GM18873 (cell line): ENCODE results near the gene SPP2.

Experiments used
- ATAC-seq: cut with Tn5 transposase; IDR thresholded peaks from one replicate; pipeline ENCODE4 v1.9.1; 2021; ENCODE audit warnings: mild to moderate bottlenecking, moderate library complexity, moderate number of reproducible peaks; ENCODE audit not compliant: unreplicated experiment, low FRiP score

SPP2 gene

DNA sequence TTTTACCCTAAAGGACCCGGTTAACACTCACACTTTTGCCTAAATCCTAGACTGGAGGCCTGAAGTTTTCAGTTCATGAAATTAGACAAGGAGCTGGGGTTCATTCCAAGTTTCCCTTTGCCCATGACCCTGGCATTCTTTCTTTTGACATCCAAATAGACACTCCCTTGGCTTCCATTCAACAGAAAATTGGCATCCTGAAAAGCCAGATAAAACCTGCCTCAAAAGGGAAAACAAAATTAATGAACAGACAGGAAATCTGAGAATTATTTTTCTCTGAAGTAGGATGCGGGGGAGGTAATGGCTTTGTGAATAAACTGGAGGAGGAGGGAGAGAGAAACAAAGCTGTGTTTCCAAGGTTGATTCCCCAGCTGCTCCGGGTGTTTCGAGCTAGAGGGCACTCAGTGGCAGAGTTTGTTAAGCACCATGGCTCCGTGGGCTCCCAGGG, 41.0 kb downstream of the SPP2 start:
- no peak for ATAC-seq

DNA sequence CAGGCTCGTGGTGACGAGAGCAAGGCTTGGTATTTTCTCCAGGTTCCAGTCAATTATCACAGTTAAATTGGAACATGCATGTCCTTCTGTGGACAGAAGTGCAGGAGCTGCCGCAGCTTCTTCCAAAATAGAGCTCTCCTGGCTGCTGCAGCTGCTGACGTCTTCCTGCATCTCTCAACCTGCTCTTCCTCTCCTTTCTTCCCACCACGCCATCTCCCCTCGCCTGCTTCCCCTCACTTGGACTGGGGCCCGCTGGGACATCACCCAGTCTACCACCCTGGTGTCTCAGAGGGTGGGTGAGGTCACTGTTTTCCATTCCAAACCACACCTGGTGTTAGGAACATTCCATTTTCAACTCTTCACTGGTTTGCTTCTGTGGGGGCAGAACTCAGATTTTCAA, 41.4 kb downstream of the SPP2 start:
- no peak for ATAC-seq

DNA sequence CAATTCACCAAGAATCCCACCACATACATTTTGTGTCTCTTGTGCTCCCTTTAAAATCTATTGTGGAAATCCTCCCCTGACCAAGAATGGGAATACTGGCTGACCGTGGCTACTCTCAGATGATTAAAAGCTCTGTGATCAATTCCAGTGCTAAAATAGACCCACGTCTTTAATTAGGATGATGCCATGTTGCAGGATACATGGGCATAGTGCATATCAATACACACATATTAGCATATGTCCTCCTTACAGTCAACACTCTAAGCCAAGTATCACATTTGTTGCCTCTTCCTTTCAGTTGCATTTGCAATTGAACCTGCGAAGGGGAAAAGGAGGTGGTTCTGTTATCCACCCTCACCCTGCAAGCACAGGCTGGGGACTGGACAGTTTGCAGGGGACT, 41.8 kb downstream of the SPP2 start:
- no peak for ATAC-seq

DNA sequence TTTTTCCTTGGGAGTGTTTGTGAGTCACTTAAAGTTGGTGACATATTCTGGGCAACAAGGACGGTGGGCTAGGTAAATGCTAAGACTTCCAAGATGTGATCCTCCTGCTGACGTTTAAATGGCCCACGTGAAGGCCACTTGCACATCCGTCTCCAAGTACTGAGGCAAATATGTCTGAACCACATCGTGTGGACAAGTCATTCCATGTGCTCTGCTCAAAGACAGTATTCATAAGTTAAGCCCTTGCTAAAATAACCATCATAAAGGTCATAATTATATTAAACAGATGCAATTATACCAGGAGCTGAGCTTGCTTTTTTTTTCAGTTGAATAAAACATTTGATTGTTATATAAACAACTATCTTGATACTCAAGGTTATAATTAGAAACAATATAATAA, 44.8 kb downstream of the SPP2 start:
- ATAC-seq = no peak

DNA sequence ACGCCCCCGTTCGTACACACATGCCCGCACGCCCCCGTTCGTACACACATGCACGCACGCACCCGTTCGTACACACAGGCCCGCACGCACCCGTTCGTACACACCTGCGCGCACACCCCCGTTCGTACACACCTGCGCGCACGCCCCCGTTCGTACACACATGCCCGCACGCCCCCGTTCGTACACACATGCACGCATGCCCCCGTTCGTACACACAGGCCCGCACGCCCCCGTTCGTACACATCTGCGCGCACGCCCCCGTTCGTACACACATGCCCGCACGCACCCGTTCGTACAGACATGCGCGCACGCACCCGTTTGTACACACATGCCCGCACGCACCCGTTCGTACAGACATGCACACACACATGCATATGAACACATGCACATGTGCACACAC, 45.7 kb downstream of the SPP2 start:
- ATAC-seq = no peak

DNA sequence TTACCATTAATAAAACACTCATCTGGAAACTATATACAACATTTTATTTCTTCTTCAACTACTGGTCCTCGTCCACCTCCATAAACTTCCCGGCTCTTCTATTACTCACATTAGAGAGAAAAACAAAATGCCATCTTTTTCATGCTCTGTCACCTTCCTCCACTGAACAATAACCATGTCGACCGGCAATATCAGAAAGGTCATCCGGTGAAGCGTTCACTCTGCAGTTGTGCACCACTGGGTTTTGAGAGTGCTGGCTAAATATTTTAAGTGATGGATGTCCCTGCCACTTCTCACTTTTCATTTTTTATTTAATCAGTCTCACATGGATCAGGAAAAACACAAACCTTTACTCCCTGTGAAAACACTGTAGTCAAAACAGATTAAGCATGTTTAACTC, 48.2 kb downstream of the SPP2 start:
- no peak for ATAC-seq

DNA sequence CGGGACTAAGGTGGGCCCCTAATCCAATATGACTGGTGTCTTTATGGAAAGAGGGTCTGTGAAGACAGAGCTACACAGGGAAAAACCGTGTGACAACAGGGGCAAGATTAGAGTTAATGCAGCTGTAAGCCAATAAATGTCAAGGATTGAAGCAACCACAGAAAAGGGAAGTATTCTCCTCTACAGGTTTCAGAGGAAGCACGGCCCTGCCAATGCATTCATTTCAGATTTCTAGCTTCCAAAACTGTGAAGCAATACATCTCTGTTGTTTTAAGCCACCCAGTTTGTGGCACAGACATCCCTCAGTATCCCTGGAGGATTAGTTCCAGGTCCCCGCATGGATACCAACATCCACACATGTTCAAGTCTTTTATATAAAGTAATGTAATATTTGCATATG, 48.8 kb downstream of the SPP2 start:
- ATAC-seq = no peak

DNA sequence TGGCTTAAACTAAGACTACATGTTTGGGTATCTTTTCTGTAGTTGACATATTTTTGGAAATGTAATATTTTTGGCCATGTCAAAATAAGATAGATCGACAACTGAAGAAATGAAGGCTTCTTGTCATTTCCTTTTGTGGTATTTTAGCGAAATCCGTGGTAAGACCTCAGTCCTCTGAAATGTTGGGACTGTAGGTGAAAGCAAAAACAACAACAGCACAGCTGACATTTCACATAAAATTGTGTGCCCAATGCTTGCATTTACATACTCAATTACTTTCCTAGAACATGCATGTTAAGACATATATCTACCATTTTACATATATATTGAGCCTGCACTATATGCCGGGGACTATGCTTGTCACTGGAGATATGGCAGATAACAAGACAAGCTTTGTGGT, 50.2 kb downstream of the SPP2 start:
- no peak for ATAC-seq

DNA sequence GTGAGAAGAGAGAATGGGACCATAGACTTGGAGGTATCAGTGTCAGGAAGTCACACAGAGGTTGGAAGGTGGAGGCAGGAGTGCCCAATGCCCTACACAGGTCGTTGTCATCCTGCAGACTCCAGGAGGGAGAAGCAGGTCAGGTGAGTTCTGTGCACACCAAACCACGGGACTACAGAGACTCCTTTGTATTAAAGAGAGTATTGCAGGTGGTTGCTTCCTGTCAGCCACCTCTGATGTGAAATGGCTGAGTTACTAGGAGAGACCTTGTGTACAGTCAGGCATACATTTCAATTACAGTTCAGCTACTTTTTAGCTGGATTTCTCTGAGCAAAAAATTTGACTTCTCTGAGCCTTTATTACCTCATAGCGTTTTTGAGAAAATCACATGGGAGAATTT, 51.6 kb downstream of the SPP2 start:
- ATAC-seq = no peak

DNA sequence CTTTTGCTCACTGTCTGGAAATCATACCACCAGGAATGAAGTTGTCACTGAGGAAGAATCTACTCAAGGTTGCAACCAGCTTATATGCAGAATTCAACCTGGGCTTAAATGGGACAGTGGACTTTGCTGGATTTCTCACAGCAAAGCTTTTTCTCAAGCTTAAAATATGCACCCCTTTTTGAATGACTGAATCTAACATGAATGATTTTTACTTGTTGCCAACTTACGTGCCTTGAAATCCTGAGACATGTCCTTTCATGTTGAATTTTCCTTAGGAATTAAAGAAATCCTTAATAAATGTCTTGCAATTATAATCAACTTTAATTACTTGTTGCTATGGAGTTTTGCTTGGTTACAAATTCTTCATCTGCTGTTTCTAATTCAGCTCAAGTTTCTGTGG, 57.4 kb downstream of the SPP2 start:
- ATAC-seq = no peak

DNA sequence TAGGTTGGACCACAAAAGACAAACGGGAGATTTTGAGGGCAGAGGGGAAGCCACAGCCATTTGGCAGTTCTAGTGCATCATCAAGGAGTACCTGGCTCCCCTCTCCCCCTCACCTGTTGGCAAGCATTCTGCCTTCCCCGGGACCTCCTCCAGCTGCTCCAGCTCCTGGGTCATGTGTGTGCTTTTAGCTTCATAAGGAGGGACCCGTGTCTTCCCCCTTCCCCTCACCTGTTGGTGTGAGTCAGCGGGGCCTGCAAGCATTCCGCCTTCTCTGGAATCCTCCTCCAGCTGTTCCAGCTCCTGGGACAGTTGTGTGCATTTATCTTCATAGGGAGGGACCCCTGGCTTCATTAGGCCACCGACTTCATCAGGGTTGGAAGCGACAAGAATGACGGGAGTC, 58.8 kb downstream of the SPP2 start:
- no peak for ATAC-seq

DNA sequence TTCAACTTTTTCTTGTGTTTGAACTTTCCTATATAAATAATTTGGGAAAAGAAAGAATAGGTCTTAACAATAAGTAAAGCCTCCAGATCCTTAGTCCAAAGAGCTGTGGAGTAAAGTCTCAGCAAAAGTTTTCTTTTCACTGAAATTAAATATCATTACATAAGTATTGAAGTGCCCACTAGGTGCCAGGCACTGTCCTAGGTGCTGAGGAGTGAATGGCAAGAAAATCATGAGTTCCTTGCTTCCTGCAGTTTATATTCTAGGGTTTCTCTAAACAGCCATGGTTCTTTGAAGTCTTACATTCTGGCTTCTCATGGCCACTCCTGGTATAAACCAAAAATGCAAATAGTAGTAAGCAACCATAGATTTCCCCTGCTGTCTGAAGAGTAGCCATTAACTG, 59.7 kb downstream of the SPP2 start:
- ATAC-seq = no peak

DNA sequence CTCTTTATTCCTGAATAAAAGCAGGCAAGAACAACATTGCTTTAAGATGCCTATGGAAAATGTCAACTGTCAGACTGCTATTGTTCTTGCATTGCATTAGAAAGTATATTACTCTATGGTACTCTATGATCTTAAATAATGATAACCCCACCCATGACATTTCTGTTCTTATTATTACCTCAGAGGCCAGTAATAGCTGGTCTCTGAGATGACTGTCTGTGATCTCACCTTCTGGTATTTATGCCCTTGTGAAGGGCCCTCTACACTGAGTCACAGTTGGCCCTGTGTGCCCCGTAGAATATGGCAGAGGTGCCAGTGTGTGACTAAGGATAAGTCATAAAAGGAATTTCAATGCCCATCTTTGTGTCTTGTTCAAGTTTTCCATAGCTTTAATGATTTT, 61.0 kb downstream of the SPP2 start:
- no peak for ATAC-seq

DNA sequence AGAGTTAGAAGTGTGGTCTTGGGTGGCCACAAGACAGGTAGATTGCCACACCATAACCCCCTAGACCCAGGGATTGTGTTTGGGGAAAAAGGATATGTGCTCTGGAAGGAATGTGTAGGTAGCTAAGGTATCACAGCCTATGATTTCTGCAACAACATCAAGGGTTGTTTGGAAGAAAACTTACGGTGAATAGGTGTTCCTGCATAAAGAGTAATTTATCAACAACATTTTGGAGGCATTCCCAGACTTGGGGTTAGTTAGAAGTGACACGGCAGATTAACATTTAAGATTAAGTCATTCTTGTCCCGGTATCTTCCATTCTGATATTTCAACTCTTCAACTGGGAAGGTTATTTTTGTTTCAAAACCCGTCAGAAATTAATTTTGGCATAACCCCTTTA, 65.5 kb downstream of the SPP2 start:
- ATAC-seq = no peak

DNA sequence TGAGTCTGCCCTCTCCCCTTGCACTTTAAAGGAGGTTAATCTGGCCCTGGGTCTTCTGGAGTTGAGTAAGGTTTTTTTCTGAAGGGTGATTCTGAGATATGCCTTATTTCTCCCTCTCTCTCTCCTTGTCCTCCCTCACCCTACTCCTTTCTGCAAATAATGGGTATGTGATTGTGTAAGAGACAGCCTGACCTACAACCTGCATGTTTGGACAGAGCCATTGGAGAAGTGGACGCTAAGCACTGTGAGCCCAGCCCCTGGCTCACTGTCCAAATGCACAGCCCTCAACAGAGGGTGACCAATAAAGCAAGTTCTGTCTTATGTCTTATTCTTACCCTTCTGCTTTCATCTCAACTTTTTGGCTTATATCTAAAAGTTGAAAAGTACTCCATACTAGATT, 71.5 kb downstream of the SPP2 start:
- ATAC-seq = no peak

DNA sequence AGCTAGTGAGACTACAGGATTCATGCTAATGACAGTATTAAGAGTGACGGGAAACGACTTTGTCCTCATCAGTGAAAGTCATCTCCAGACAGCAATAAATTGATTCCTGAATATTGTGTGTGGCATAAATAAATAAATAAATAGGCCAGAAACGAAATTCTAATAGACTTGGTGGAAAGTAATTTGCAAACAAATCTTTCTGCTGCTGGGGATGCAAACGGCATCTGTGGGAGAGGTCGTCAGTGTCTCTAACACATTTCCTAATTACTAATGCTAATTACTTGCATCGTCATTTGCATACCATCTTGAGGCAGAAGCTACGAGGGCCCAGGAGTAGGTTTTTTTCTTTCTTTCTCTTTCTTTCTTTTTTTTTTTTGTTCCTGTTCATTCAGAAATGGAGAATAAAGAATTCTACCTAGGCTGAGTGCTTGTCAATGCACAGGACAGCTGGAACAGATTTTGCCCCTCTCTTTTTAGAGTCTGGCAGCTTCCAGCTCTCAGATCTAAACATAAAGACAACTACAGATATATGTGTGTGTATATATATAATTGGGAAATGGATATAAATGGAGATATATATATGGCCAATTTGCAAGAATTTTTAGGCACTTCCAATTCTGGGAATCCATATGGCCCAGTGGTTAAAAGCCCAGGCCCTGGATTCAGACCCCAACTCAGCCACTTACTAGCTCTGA, 75.1 kb downstream of the SPP2 start:
- ATAC-seq = no peak

DNA sequence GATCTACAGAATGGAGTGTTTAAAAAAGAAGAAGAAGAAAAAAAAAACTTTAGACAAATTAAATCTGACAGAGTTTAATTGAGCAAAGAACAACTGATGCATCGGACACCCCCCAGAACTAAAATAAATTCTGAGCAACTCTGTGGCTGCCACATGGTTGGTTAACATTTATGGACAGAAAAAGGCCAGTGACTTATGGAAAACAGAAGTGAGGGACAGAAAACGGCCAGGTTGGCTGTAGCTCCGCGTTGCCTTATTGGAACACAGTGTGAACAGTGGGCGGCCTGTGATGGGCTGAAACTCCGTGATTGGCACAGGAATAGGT, 75.6 kb downstream of the SPP2 start:
- no peak for ATAC-seq
